ENCODE data around the gene EPHA7.

The EPHA7 gene

DNA sequence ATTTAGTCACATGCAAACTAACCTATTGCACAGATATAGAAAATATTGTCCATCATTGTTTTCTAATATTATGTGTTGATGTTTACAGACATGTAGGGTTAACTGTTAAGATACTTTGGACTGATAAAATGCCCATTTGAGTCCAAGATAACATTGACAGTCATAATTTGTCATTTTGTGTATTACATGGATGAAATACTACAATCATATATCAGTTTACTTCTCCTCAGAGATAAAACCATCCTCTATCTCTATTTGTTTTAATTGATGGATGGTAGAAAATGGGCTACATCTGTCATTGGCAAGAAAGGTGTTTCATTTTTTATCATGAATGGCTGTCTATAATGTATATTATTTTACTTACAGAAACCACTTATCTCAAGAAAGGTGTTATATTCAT lies 6.2 kb downstream of the EPHA7 start:
- H3K36me3 Mint-ChIP-seq, result no peaks in the 10 kb centered on the region
- H3K4me1 Mint-ChIP-seq, result peaks cover 7% of the 10 kb centered on the region
- H3K4me3 Mint-ChIP-seq, result no peak overlapping the region
- H3K27me3 Mint-ChIP-seq, result peaks cover 15% of the 10 kb centered on the region
- no peaks in the 10 kb centered on the region for H3K9me3 Mint-ChIP-seq
- no peak overlapping the region for H3K27ac Mint-ChIP-seq

- H3K36me3 Mint-ChIP-seq, result no peaks in the 10 kb centered on the region
- H3K4me3 Mint-ChIP-seq, result no peak overlapping the region
- peaks cover 2% of the 10 kb centered on the region for H3K4me1 Mint-ChIP-seq
Measured at GRCh38 chr6:93412452-93412851, 6.9 kb downstream of the EPHA7 start.

GRCh38 chr6:93407186-93407585 lies 12.2 kb downstream of the EPHA7 start:
- Mint-ChIP-seq H3K27ac (no peak overlapping the region), H3K36me3 (no peaks in the 10 kb centered on the region), H3K9me3 (no peaks in the 10 kb centered on the region), H3K4me3 (no peak overlapping the region), H3K27me3 (no peaks in the 10 kb centered on the region), H3K4me1 (no peaks in the 10 kb centered on the region)

More at GRCh38 chr6:93412452-93412851, 6.9 kb downstream of the EPHA7 start:
- Mint-ChIP-seq H3K27me3 (peaks cover 10% of the 10 kb centered on the region), H3K9me3 (no peaks in the 10 kb centered on the region), H3K27ac (no peak overlapping the region)

GRCh38 chr6:93403390-93403789 lies 16.0 kb downstream of the EPHA7 start:
- H3K36me3 Mint-ChIP-seq, result no peaks in the 10 kb centered on the region
- no peak overlapping the region for H3K4me3 Mint-ChIP-seq
- no peak overlapping the region for H3K27ac Mint-ChIP-seq
- H3K9me3 Mint-ChIP-seq, result no peaks in the 10 kb centered on the region
- H3K4me1 Mint-ChIP-seq, result no peaks in the 10 kb centered on the region
- no peaks in the 10 kb centered on the region for H3K27me3 Mint-ChIP-seq

DNA sequence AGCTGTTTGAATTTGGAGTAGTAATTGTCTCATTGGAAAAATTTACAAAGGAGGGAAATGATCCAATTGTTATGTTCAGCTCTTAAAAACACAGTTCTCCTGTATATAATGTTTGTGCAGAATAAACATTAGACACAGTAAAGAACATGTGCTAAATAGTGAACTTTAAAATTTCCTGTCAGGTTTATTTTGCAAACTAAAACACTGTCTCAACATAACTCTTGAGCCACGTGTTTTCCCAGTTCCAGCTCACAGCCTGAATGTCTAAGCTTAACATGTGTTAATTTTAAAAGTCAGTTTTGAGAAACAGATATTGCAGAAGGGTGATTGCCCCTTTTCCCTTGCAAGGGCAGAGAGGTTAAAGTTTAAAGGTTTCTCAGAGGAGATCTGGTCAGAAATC lies 20.6 kb downstream of the EPHA7 start:
- H3K4me1 Mint-ChIP-seq, result no peaks in the 10 kb centered on the region
- no peaks in the 10 kb centered on the region for H3K9me3 Mint-ChIP-seq
- H3K4me3 Mint-ChIP-seq, result no peak overlapping the region
- no peaks in the 10 kb centered on the region for H3K36me3 Mint-ChIP-seq
- no peaks in the 10 kb centered on the region for H3K27me3 Mint-ChIP-seq
- H3K27ac Mint-ChIP-seq, result no peak overlapping the region

- no peaks in the 10 kb centered on the region for H3K36me3 Mint-ChIP-seq
- H3K27ac Mint-ChIP-seq, result no peak overlapping the region
- H3K4me1 Mint-ChIP-seq, result no peaks in the 10 kb centered on the region
- H3K27me3 Mint-ChIP-seq, result no peaks in the 10 kb centered on the region
- H3K4me3 Mint-ChIP-seq, result no peak overlapping the region
- peaks cover 5% of the 10 kb centered on the region for H3K9me3 Mint-ChIP-seq
Measured at GRCh38 chr6:93394471-93394870, 24.9 kb downstream of the EPHA7 start.

DNA sequence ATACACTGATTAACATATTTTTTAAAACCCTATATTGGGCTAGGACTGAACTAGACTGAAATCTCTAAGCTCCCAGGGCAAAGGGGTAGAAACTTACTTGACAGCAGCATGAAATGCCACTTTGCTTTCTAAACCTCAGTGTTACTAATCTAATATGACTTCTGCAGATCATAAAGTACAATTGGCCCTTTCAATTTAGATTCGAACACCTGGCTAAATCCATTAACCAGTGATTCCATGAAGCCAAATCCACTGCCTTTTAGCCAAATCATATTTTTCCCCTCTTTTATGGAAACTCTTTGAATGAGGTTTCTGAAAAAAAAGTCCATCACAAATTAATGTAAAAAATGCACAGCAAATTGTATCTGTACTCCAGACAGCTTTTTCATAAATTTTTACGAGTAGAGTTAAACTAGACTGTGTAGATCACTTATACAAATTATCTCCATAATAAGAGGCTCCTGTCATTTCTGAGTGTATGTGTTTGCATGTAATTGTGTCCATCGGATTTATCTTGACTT lies 25.7 kb downstream of the EPHA7 start:
- H3K27ac Mint-ChIP-seq, result no peak overlapping the region
- H3K36me3 Mint-ChIP-seq, result no peaks in the 10 kb centered on the region
- H3K4me1 Mint-ChIP-seq, result no peaks in the 10 kb centered on the region
- H3K9me3 Mint-ChIP-seq, result peaks cover 5% of the 10 kb centered on the region
- H3K4me3 Mint-ChIP-seq, result no peak overlapping the region
- no peaks in the 10 kb centered on the region for H3K27me3 Mint-ChIP-seq

- Mint-ChIP-seq H3K27ac (no peak overlapping the region), H3K9me3 (peaks cover 5% of the 10 kb centered on the region), H3K27me3 (no peaks in the 10 kb centered on the region), H3K4me3 (no peak overlapping the region), H3K4me1 (no peaks in the 10 kb centered on the region), H3K36me3 (no peaks in the 10 kb centered on the region)
Measured at GRCh38 chr6:93392797-93393196, 26.6 kb downstream of the EPHA7 start.

GRCh38 chr6:93391965-93392364 lies 27.4 kb downstream of the EPHA7 start:
- no peak overlapping the region for H3K4me3 Mint-ChIP-seq
- H3K27me3 Mint-ChIP-seq, result no peaks in the 10 kb centered on the region
- no peak overlapping the region for H3K27ac Mint-ChIP-seq
- H3K36me3 Mint-ChIP-seq, result no peaks in the 10 kb centered on the region
- no peaks in the 10 kb centered on the region for H3K4me1 Mint-ChIP-seq
- H3K9me3 Mint-ChIP-seq, result peaks cover 5% of the 10 kb centered on the region

- H3K4me1 Mint-ChIP-seq, result no peaks in the 10 kb centered on the region
- H3K27ac Mint-ChIP-seq, result no peak overlapping the region
- peaks cover 5% of the 10 kb centered on the region for H3K9me3 Mint-ChIP-seq
- H3K36me3 Mint-ChIP-seq, result no peaks in the 10 kb centered on the region
- no peaks in the 10 kb centered on the region for H3K27me3 Mint-ChIP-seq
- H3K4me3 Mint-ChIP-seq, result no peak overlapping the region
Measured at GRCh38 chr6:93389192-93389591, 30.2 kb downstream of the EPHA7 start.

DNA sequence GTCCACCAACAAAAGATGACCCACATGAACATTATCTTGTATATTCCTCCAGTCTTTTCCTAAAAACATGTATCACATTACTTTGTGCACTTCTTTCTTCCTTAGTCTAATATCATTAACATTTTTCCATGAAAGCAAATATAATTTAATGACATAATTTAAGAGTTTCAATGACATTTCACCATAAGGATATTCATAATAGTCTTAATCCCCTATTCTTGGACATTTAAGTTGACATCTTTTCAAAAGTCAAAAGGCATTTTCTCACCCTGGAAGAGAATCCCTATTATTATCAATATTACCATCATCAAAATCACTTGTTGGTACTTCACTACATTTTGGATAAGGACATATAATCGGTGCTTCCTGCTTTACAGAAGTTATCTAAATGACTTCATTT lies 31.3 kb downstream of the EPHA7 start:
- Mint-ChIP-seq H3K36me3 (no peaks in the 10 kb centered on the region), H3K27me3 (no peaks in the 10 kb centered on the region), H3K9me3 (peaks cover 5% of the 10 kb centered on the region), H3K27ac (no peak overlapping the region), H3K4me3 (no peak overlapping the region), H3K4me1 (no peaks in the 10 kb centered on the region)

GRCh38 chr6:93376026-93376540 lies 43.3 kb downstream of the EPHA7 start:
- Mint-ChIP-seq H3K4me3 (no peak overlapping the region), H3K9me3 (no peaks in the 10 kb centered on the region), H3K27ac (no peak overlapping the region), H3K4me1 (no peaks in the 10 kb centered on the region), H3K36me3 (no peaks in the 10 kb centered on the region), H3K27me3 (no peaks in the 10 kb centered on the region)

DNA sequence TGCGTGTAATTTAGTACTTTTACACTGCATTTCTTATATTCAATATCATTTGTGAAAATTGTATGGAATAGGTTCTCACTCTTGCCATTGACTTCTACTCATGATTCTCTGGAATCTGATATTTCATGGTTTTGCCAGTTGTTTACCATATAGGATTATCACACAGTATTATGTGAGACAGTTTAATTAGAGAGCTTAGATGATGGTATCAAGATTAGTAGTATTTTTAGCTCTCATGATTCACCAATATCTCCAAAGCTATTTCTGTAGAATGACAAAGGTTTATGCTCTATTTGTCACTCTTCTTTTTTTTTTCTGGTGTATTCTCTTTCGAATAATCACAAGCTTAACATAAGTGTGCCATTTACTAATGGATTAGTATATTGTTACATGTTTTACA lies 45.9 kb downstream of the EPHA7 start:
- Mint-ChIP-seq H3K27me3 (no peaks in the 10 kb centered on the region), H3K4me3 (no peak overlapping the region), H3K9me3 (no peaks in the 10 kb centered on the region), H3K27ac (no peak overlapping the region), H3K4me1 (no peaks in the 10 kb centered on the region), H3K36me3 (no peaks in the 10 kb centered on the region)

- H3K4me1 Mint-ChIP-seq, result no peaks in the 10 kb centered on the region
Measured at GRCh38 chr6:93371756-93372155, 47.6 kb downstream of the EPHA7 start.

GRCh38 chr6:93369586-93370134 lies 49.7 kb downstream of the EPHA7 start:
- no peaks in the 10 kb centered on the region for H3K4me1 Mint-ChIP-seq
- H3K9me3 Mint-ChIP-seq, result no peaks in the 10 kb centered on the region
- H3K27me3 Mint-ChIP-seq, result no peaks in the 10 kb centered on the region

More at GRCh38 chr6:93371756-93372155, 47.6 kb downstream of the EPHA7 start:
- Mint-ChIP-seq H3K36me3 (no peaks in the 10 kb centered on the region), H3K4me3 (no peak overlapping the region), H3K9me3 (no peaks in the 10 kb centered on the region), H3K27me3 (no peaks in the 10 kb centered on the region), H3K27ac (no peak overlapping the region)

GRCh38 chr6:93366506-93366905 lies 52.9 kb downstream of the EPHA7 start:
- Mint-ChIP-seq H3K9me3 (no peaks in the 10 kb centered on the region), H3K4me3 (no peak overlapping the region), H3K4me1 (no peaks in the 10 kb centered on the region), H3K27ac (no peak overlapping the region), H3K27me3 (no peaks in the 10 kb centered on the region), H3K36me3 (no peaks in the 10 kb centered on the region)

More at GRCh38 chr6:93369586-93370134, 49.7 kb downstream of the EPHA7 start:
- no peak overlapping the region for H3K27ac Mint-ChIP-seq
- no peaks in the 10 kb centered on the region for H3K36me3 Mint-ChIP-seq
- H3K4me3 Mint-ChIP-seq, result no peak overlapping the region

GRCh38 chr6:93365445-93365844 lies 53.9 kb downstream of the EPHA7 start:
- Mint-ChIP-seq H3K27me3 (no peaks in the 10 kb centered on the region), H3K4me3 (no peak overlapping the region), H3K9me3 (no peaks in the 10 kb centered on the region), H3K36me3 (no peaks in the 10 kb centered on the region), H3K27ac (no peak overlapping the region), H3K4me1 (no peaks in the 10 kb centered on the region)
